Prostate gland (tissue), 2 donors: ENCODE data around the gene FKBP5. TPM values are rescaled to one million over a fixed set of nuclear protein-coding genes. Genes with fewer than 3 reads are reported as not detected.

Source experiments
- DNase-seq: peaks from one replicate; pipeline ENCODE4 v3.0.0-alpha.2; 2019; ENCODE audit warnings: low spot score
- H3K27ac ChIP-seq, 2 donors: fragments of 200-600 bp; sonication (generic); 2 replicates each; pipeline ENCODE4 v1.5.1; 2017 to 2019
- H3K27me3 ChIP-seq: fragments of 200-600 bp; sonication (generic); replicated peaks from 2 replicates; pipeline ENCODE4 v1.5.1; 2019; ENCODE audit not compliant: insufficient read depth
- H3K36me3 ChIP-seq, 2 donors: fragments of 200-600 bp; sonication (generic); 1 replicate in 1 of 2; 2 replicates in 1 of 2; pipeline versions ENCODE4 v1.5.1 to v1.8.1; 2017 to 2019
- H3K4me1 ChIP-seq: fragments of 200-600 bp; sonication (generic); replicated peaks from 2 replicates; pipeline ENCODE4 v1.5.1; 2019
- H3K4me3 ChIP-seq, 2 donors: fragments of 200-600 bp; sonication (generic); 2 replicates each; pipeline ENCODE4 v1.5.1; 2017 to 2019
- H3K9me3 ChIP-seq: fragments of 200-600 bp; sonication (generic); 2 replicates; pipeline ENCODE4 v1.5.1; 2017
- CTCF ChIP-seq, 4 experiments: fragments of 200-600 bp in 2 of 4; fragments of 450-650 bp in 2 of 4; sonication (generic) in 2 of 4; IDR thresholded peaks; 1 replicate in 3 of 4; 2 replicates in 1 of 4; pipeline ENCODE4 v1.5.1; 2016 to 2019; ENCODE audit warnings: antibody characterized with exemption in 4 of 4, mild to moderate bottlenecking in 2 of 4, moderate library complexity in 2 of 4
- POLR2A ChIP-seq: fragments of 450-650 bp; IDR thresholded peaks from one replicate; pipeline ENCODE4 v1.6.1; 2016; ENCODE audit warnings: antibody characterized with exemption, mild to moderate bottlenecking
- POLR2AphosphoS5 ChIP-seq: sonication (generic); formaldehyde crosslinking; IDR thresholded peaks from one replicate; pipeline ENCODE4 v1.6.1; 2017; ENCODE audit warnings: antibody characterized with exemption
- WGBS: methylation state at CpG from one replicate; pipeline ENCODE4 v1.1.5; 2018; 5-methylcytosine and 5-hydroxymethylcytosine counted together
- intact Hi-C: fragments of 100-400 bp; cut with DNase I; formaldehyde crosslinking; loops from one replicate; pipeline ENCODE4 v1.14.2; 2022
- microRNA-seq: library from miRNA; unstranded; fragments of <30 nt; microRNA quantifications from one replicate; pipeline ENCODE4, GENCODE V29; 2016
- small RNA-seq, 2 donors: library from RNA; depleted of rRNA; stranded (forward); fragments of <200 nt; gene quantifications; one replicate each; pipeline ENCODE3, GENCODE V24; 2016
- total RNA-seq, 2 donors: library from RNA; depleted of rRNA; stranded (reverse); fragments of >200 nt; gene quantifications; one replicate each; pipeline ENCODE4 v1.1.0, GENCODE V29; 2016

The FKBP5 gene
- total RNA-seq, 2 donors from 2014 or later: 201 to 248 TPM

- Histone ChIP-seq H3K9me3 (no peaks in the 10 kb centered on the region), H3K27ac (no peak overlapping the region), H3K27me3 (no peaks in the 10 kb centered on the region), H3K4me1 (no peaks in the 10 kb centered on the region), H3K36me3 (no peaks in the 10 kb centered on the region), H3K4me3 (no peak overlapping the region)
- DNase-seq: no peak
- WGBS: 35% methylated on average over 11 of the region's 11 CpGs
- TF ChIP-seq CTCF (IDR thresholded peaks at IDR 0.05): no peak
- no peak for TF ChIP-seq POLR2A
- TF ChIP-seq POLR2AphosphoS5: no peak
- intact Hi-C loops: no loop called here
Observed at GRCh38 chr6:35534407-35535170, 154.1 kb downstream of the FKBP5 start.

- WGBS: 69% methylated on average over 6 of the region's 6 CpGs
- Histone ChIP-seq H3K4me1 (no peaks in the 10 kb centered on the region), H3K27ac (no peak overlapping the region), H3K4me3 (no peak overlapping the region), H3K9me3 (no peaks in the 10 kb centered on the region), H3K27me3 (no peaks in the 10 kb centered on the region), H3K36me3 (no peaks in the 10 kb centered on the region)
- no peak for DNase-seq
- TF ChIP-seq CTCF (IDR thresholded peaks at IDR 0.05) (no peak), POLR2A (no peak), POLR2AphosphoS5 (no peak)
- intact Hi-C loops: no loop called here
Observed at GRCh38 chr6:35533981-35534380, 154.7 kb downstream of the FKBP5 start.

GRCh38 chr6:35532126-35532525, 156.6 kb downstream of the FKBP5 start:
- DNase-seq: no peak

GRCh38 chr6:35524380-35525020, 164.2 kb downstream of the FKBP5 start:
- 87% methylated on average over 3 of the region's 3 CpGs for WGBS

More at GRCh38 chr6:35532126-35532525, 156.6 kb downstream of the FKBP5 start:
- Histone ChIP-seq H3K36me3 (no peaks in the 10 kb centered on the region), H3K27me3 (no peaks in the 10 kb centered on the region), H3K9me3 (no peaks in the 10 kb centered on the region), H3K4me3 (no peak overlapping the region), H3K27ac (no peak overlapping the region), H3K4me1 (no peaks in the 10 kb centered on the region)
- TF ChIP-seq POLR2A: no peak
- no peak for TF ChIP-seq POLR2AphosphoS5
- TF ChIP-seq CTCF (IDR thresholded peaks at IDR 0.05): no peak
- intact Hi-C loops: no loop called here
- 73% methylated on average over 4 of the region's 4 CpGs for whole genome bisulfite sequencing

More at GRCh38 chr6:35524380-35525020, 164.2 kb downstream of the FKBP5 start:
- no peaks in the 10 kb centered on the region for H3K27me3 ChIP-seq
- DNase-seq: no peak
- intact Hi-C loops: loop anchor here (5.0 to 10.0 kb wide), 2 partner anchors 58 to 120 kb away; no protein-coding TSS in a partner anchor
- no peak overlapping the region for H3K27ac ChIP-seq
- H3K9me3 ChIP-seq: no peaks in the 10 kb centered on the region
- H3K4me1 ChIP-seq: no peaks in the 10 kb centered on the region
- H3K4me3 ChIP-seq: no peak overlapping the region
- no peaks in the 10 kb centered on the region for H3K36me3 ChIP-seq
- TF ChIP-seq POLR2A (no peak), POLR2AphosphoS5 (no peak)

Small RNAs within 50 kb of the gene (microRNA-seq; reads per million reads assigned to microRNA genes)
- gene MIR5690: 9.9 reads per million, percentile 51 among the genes with 10 or more reads in this experiment

Small RNAs within 50 kb of the gene (small RNA-seq; reads per million reads assigned to genes)
- gene MIR5690 (0 reads per million in 2 donors), gene RF00561 (0 reads per million in 2 donors)

Other genes starting within 250 kb of the FKBP5 start
- gene FANCE, start 236.6 kb downstream of the FKBP5 start, total RNA-seq: 10 to 100 TPM in 1 of 2 donors, 1 to 10 TPM in 1; 7.5 to 14.0 TPM
- gene RPL10A, start 220.5 kb downstream of the FKBP5 start, total RNA-seq: 1,000 to 10,000 TPM in 1 of 2 donors, 100 to 1,000 TPM in 1; 897 to 2,172 TPM
- gene TEAD3, start 191.8 kb downstream of the FKBP5 start, total RNA-seq: 10 to 100 TPM; 34.1 to 41.1 TPM
- gene TULP1, start 176.0 kb downstream of the FKBP5 start, total RNA-seq: under 1 TPM in 1 of 2 donors, not detected in 1; 0.27 TPM
- 1 to 10 TPM; 1.7 to 4.4 TPM for gene ARMC12, start 48.1 kb upstream of the FKBP5 start, total RNA-seq
- not detected for gene CLPSL2, start 87.7 kb upstream of the FKBP5 start, total RNA-seq
- not detected for gene CLPSL1, start 92.1 kb upstream of the FKBP5 start, total RNA-seq
- gene CLPS, start 108.4 kb upstream of the FKBP5 start, total RNA-seq: not detected
- gene LHFPL5, start 116.4 kb upstream of the FKBP5 start, total RNA-seq: not detected
- 10 to 100 TPM; 19.4 to 59.4 TPM for gene SRPK1, start 232.2 kb upstream of the FKBP5 start, total RNA-seq